OCI-LY7 (cell line): Measurements from ENCODE around the gene CCN6. TPM values are rescaled to one million over a fixed set of nuclear protein-coding genes. Genes with fewer than 3 reads are reported as not detected.
"Not testable (repeated sequence)": the region's sequence is repeated elsewhere in the genome, so short reads cannot be mapped to it uniquely, and the experiment has no call there.

Experiments used
- BruUV-seq: library from RNA; stranded (reverse); fragments of 400-500 nt; replicated peaks from 2 replicates; lab custom pipeline; 2021; lab: Mats Ljungman, UMichigan
- CTCF ChIA-PET: fragments of 300-600 bp; sonication (Branson Sonifier 250); formaldehyde crosslinking; loops from one replicate; lab custom pipeline; 2022; ENCODE audit warnings: antibody characterized with exemption; ENCODE audit not compliant: unreplicated experiment; lab: Charles Lee
- POLR2A ChIA-PET: fragments of 300-600 bp; sonication (Branson Sonifier 250); formaldehyde crosslinking; loops from one replicate; lab custom pipeline; 2022; ENCODE audit warnings: antibody characterized with exemption; lab: Charles Lee
- DNase-seq: peaks from one replicate; pipeline ENCODE4 v3.0.0-alpha.2; 2015; ENCODE audit warnings: low spot score
- H2AFZ ChIP-seq: fragments of 200-600 bp; sonication (generic), shearing (Covaris generic); 2 replicates; pipeline ENCODE4 v1.6.1; 2014; ENCODE audit warnings: mild to moderate bottlenecking, antibody characterized with exemption, low read length, moderate library complexity
- H3K27ac ChIP-seq: fragments of 200-600 bp; sonication (generic); 2 replicates; pipeline ENCODE4 v1.5.1; 2014; ENCODE audit warnings: mixed run types, low read depth, mild to moderate bottlenecking, moderate library complexity, low read length, inconsistent platforms; ENCODE audit not compliant: poor library complexity, severe bottlenecking
- H3K36me3 ChIP-seq: fragments of 200-600 bp; sonication (generic); 2 replicates; pipeline ENCODE4 v1.6.1; 2014; ENCODE audit warnings: mild to moderate bottlenecking, antibody characterized with exemption, low read length, moderate library complexity, mixed read lengths; ENCODE audit not compliant: insufficient read depth
- H3K4me1 ChIP-seq: fragments of 200-600 bp; sonication (generic); 2 replicates; pipeline ENCODE4 v1.5.1; 2014; ENCODE audit warnings: mild to moderate bottlenecking, low read length; ENCODE audit not compliant: insufficient read depth, poor library complexity, severe bottlenecking
- H3K4me2 ChIP-seq: fragments of 200-600 bp; sonication (generic); 2 replicates; pipeline ENCODE4 v1.6.1; 2014; ENCODE audit warnings: mild to moderate bottlenecking, low read length
- H3K4me3 ChIP-seq: fragments of 200-600 bp; sonication (generic); 2 replicates; pipeline ENCODE4 v1.5.1; 2014; ENCODE audit warnings: mild to moderate bottlenecking, low read depth, low read length; ENCODE audit not compliant: poor library complexity, severe bottlenecking
- H3K79me2 ChIP-seq: fragments of 200-600 bp; sonication (generic); 2 replicates; pipeline ENCODE4 v1.6.1; 2016; ENCODE audit warnings: low read depth, mild to moderate bottlenecking, low read length, moderate library complexity, mixed read lengths; ENCODE audit not compliant: insufficient read depth
- H3K9me2 ChIP-seq: fragments of 200-600 bp; sonication (generic); 2 replicates; pipeline ENCODE4 v1.6.1; 2016; ENCODE audit warnings: mild to moderate bottlenecking, low read length, mixed read lengths; ENCODE audit not compliant: insufficient read depth
- H3K9me3 ChIP-seq: fragments of 200-600 bp; sonication (generic); 2 replicates; pipeline ENCODE4 v1.6.1; 2014; ENCODE audit warnings: mild to moderate bottlenecking, mixed run types, low read length, mixed read lengths
- H4K20me1 ChIP-seq: fragments of 200-600 bp; sonication (generic); 2 replicates; pipeline ENCODE4 v1.6.1; 2014; ENCODE audit warnings: mild to moderate bottlenecking, antibody characterized with exemption, low read length, moderate library complexity, mixed read lengths; ENCODE audit not compliant: insufficient read depth
- CTCF ChIP-seq: fragments of 200-600 bp; sonication (generic); conservative IDR thresholded peaks from 2 replicates; pipeline ENCODE4 v1.5.1; 2014; ENCODE audit warnings: mild to moderate bottlenecking, antibody characterized with exemption, low read length, moderate library complexity, mixed read lengths
- EZH2phosphoT487 ChIP-seq: fragments of 200-600 bp; sonication (generic); IDR thresholded peaks from 2 replicates; pipeline ENCODE4 v1.6.1; 2018; ENCODE audit warnings: low read depth, borderline replicate concordance, mild to moderate bottlenecking, mixed run types, antibody characterized with exemption, low read length, moderate library complexity, mixed read lengths
- intact Hi-C: fragments of 100-400 bp; cut with micrococcal nuclease; formaldehyde crosslinking; loops from one replicate; pipeline ENCODE4 v1.10.0; 2022; ENCODE audit not compliant: unreplicated experiment
- total RNA-seq, 2 experiments: library from RNA; depleted of rRNA in 1 of 2; stranded (reverse); fragments of >200 nt in 1 of 2; shearing (Covaris generic) in 1 of 2; gene quantifications; 2 replicates each; pipeline ENCODE4 v1.2.3, GENCODE V29; 2014 to 2022

Gene CCN6
- total RNA-seq, 2 experiments from 2014 or later = not detected

DNA sequence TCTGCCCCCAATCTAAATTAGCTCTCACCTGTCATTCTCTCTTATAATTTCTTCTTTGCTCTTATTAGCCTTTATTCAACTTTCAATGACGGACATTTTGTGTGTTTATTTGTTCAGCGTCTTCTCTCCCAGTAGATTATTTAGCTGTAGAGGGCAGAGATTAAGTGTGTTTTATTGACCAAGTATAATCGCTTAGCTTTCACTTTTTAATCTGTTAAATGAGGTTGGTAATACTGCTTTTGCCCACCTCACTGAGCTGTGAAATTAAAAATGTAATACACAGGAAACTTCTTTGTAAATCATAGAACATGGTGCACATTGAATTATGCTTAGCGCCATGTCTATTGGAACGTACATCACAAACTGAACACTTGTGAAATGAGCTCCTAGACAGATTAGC, 3.5 kb upstream of the CCN6 start:
- intact Hi-C loops = no loop called here
- no peaks in the 10 kb centered on the region for H3K36me3 ChIP-seq
- H3K4me3 ChIP-seq = no peak overlapping the region
- H3K4me2 ChIP-seq = no peak overlapping the region
- no peaks in the 10 kb centered on the region for H3K9me2 ChIP-seq
- no peak for DNase-seq
- H3K9me3 ChIP-seq = no peaks in the 10 kb centered on the region
- H4K20me1 ChIP-seq = no peaks in the 10 kb centered on the region
- TF ChIP-seq CTCF = no peak
- no peak for TF ChIP-seq EZH2phosphoT487
- H3K27ac ChIP-seq = no peak overlapping the region
- no peak overlapping the region for H2AFZ ChIP-seq
- no TSS peak for BruUV-seq
- POLR2A ChIA-PET = interaction anchor here (0.6 to 1.4 kb wide), 4 partner anchors 10 to 445 kb away, joined by 3 to 4 read pairs (median 3); partner anchors contain the start of gene TRAF3IP2
- CTCF ChIA-PET = interaction anchor here (1.1 to 1.5 kb wide), 2 partner anchors 11 to 76 kb away, joined by 3 read pairs; no protein-coding TSS in a partner anchor
- H3K79me2 ChIP-seq = no peaks in the 10 kb centered on the region
- no peaks in the 10 kb centered on the region for H3K4me1 ChIP-seq

DNA sequence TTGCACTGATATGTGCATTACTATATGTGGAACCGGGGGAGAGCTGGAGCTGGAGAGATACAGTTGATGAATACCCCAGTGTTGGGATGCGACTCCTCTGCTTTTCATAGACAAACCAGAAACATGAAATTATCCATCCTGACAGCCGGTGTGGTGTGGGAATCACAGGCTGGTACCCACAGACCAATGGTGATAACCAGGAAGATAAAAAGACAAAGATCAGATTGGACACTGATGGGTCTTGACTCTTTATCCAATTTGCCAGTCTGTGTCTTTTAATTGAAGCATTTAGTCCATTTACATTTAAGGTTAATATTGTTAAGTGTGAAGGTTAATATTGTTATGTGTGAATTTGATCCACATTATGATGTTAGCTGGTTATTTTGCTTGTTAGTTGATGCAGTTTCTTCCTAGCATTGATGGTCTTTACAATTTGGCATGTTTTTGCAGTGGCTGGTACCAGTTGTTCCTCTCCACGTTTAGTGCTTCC, 2.6 kb upstream of the CCN6 start:
- H3K36me3 ChIP-seq, DNase-seq, H3K4me2 ChIP-seq, H3K79me2 ChIP-seq, H3K9me3 ChIP-seq, H4K20me1 ChIP-seq, H3K4me3 ChIP-seq, BruUV-seq, H3K27ac ChIP-seq, H2AFZ ChIP-seq, H3K9me2 ChIP-seq, intact Hi-C loops, H3K4me1 ChIP-seq: not testable (repeated sequence)
- ChIA-PET CTCF (interaction anchor here (1.5 kb wide), 1 partner anchor 77 kb away, joined by 3 read pairs; no protein-coding TSS in a partner anchor), POLR2A (interaction anchor here (1.0 kb wide), 1 partner anchor 289 kb away, joined by 3 read pairs; no protein-coding TSS in a partner anchor)

DNA sequence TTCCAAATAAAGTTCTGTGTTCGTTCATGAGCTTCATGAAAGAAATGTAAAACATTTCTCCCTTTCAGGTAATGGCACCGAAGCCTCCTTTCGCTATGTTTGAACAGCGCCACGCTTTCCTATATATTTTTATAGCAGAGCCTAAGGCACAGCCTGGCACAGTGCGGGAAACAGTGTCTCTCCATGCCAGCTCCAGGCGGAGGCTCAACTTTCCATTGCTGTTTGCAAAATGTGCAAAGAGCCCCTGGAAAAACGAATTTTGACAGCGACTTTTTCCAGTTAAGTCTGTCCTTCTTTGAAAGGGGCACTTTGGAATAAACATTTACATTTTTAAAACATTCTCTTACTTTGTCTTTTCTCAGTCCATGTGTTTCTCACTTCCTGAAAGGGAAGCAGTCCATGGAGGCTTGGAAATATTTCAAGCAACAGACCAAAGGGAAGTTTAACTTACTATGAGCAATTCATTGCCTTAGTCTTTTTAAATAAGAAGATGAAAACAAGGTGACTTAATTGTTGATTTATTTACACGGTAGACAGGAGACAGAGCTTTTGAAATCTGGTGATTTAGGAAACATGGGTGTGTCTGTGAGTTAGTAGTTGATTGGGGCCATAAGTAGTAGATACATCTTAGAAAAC, 769 bp downstream of the CCN6 start:
- Histone ChIP-seq H3K4me2 (no peak overlapping the region), H3K27ac (no peak overlapping the region), H3K4me3 (no peak overlapping the region), H3K9me2 (no peaks in the 10 kb centered on the region), H3K4me1 (no peaks in the 10 kb centered on the region), H2AFZ (no peak overlapping the region), H3K79me2 (no peaks in the 10 kb centered on the region), H3K36me3 (no peaks in the 10 kb centered on the region), H4K20me1 (no peaks in the 10 kb centered on the region), H3K9me3 (no peaks in the 10 kb centered on the region)
- DNase-seq = no peak
- intact Hi-C loops = no loop called here
- TF ChIP-seq EZH2phosphoT487 = no peak
- TF ChIP-seq CTCF = no peak
- no TSS peak for BruUV-seq
- ChIA-PET POLR2A (interaction anchor here (1.4 kb wide), 1 partner anchor 31 kb away, joined by 3 read pairs; no protein-coding TSS in a partner anchor), CTCF (no interaction called here)
